DMS114 treated with DMSO at 0.1 percent for 48 hours (cell line): ENCODE data around the gene STIP1.
A peak's percentile ranks its signal among the peaks of the same experiment; 100 is the strongest.

Experiments
- DNase-seq: peaks from one replicate; lab custom pipeline; 2025; ENCODE audit not compliant: unreplicated experiment; lab: John Stamatoyannopoulos, UW

The STIP1 gene

DNA sequence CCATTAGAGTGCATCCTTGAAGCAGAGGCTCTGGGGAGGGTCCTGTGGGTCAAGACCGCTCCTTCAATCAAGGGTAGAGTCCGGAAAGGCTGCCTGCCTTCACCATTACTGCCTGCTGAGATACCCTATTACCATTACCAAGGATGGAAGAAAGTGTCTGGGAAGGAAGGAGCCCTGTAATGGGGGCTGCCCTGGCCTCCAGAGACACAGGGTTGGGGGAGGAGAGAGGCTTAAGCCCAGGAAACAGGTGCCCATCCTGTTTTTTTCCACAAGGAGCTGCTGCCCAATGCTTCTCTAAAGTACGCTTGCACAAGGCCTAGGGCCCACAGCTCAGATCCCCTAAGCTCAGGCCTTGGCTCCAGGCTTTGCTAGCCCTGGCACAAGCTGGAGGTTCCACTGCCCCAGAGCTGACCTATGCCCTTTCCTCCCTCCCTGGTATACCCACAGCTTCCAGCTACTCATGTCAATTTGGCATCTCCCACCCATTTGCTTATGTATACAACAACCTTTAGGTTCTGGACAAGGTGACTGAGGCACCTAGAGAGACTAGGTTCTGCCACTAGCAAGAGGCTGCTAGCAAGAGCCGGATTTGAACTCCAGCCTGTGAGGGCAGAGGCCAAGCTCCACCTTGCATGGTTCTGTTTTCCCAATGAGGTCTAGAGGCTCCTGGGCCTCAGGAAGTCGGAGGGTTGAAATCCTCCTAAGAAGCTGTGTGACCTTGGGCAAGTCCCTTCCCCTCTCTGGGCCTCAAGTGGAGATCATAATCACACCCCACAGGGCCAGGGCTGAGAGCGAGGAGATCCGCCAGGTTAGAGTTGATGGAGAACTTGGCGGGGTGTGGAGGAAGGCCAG is 63.8 kb downstream of the STIP1 start:
- DNase-seq = no peak

DNA sequence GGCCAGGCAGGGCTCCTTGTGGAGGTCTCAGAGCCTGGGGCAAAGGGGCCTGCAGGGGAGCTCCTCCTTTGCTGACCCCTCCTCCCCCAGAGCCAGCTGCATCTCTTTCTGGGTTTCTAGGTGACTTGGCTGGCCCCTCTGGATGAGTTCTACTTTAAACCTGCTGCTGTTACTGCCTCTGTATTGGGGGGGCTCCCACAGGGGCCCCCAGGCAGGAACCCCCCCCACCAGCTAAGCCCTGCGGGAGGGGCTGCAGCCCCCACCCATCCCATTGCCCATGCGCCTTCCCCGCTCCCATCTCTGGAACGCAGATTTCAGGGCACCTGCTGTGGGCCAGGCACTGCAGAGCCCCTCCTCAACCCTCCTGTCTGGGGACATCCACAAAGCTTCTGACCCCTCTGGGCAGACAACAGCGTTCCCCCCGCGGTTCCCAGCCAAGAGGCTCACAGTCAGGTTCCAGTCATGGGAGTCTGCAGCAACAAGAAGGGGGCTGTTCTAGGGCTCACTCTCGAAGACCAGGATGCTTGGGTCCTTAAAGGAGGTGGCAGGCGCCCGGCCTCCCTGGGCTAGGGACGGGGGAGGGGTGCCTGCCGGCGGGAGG is 64.5 kb downstream of the STIP1 start:
- DNase-seq = no peak

DNA sequence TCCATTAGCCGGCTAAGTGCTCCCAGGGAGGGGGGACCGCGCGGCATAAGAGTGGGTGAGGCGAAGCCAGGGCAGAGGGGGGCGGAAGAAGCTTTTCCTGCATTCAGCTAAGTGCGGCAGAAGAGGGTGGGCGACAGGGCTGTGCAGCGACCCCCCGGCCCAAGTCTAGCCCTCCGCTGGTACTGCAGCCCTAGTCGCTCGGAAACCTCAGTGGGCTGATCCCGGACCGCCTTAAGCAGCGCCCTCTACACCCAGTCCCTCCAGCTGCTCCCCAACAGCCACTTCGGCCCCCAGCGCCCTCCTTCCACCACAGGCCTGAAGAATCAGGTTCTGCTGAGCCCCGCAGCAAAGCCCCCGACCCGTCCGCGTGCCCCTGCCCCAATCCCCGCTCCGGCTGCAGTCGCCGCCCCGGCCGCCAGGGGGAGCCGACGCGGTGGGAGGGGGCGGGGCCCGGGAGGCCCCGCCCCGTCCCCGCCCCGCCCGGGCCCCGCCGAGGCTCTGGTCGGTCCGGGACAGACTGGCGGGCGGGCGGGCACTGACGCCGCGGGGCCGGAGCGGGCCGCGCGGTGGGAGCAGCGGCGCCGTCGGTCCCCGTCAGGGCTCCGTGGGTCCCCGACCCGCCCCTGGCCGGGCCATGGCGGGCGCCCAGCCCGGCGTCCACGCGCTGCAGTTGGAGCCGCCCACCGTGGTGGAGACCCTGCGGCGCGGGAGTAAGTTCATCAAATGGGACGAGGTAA is 65.2 kb downstream of the STIP1 start, which contains the start of gene PLCB3:
Gene PLCB3, plus strand, starts transcription at position 515 of the 737 bp plus-strand sequence. Its CDS starts 120 bp downstream, at position 635.
- DNase-seq = peak; percentile 39

DNA sequence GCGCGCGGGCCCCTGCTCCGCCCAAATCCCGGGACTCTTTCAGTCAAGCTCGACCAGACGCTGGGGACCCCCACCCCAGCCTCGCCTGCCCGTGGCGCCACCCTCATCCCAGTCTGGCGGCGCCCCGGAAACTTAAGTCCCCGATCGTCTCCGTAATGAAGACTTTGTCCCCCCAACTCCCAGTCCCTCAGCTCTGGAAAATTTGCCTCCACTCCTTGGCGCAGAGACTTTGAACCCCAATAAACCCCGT is 65.7 kb downstream of the STIP1 start:
- DNase-seq = no peak

DNA sequence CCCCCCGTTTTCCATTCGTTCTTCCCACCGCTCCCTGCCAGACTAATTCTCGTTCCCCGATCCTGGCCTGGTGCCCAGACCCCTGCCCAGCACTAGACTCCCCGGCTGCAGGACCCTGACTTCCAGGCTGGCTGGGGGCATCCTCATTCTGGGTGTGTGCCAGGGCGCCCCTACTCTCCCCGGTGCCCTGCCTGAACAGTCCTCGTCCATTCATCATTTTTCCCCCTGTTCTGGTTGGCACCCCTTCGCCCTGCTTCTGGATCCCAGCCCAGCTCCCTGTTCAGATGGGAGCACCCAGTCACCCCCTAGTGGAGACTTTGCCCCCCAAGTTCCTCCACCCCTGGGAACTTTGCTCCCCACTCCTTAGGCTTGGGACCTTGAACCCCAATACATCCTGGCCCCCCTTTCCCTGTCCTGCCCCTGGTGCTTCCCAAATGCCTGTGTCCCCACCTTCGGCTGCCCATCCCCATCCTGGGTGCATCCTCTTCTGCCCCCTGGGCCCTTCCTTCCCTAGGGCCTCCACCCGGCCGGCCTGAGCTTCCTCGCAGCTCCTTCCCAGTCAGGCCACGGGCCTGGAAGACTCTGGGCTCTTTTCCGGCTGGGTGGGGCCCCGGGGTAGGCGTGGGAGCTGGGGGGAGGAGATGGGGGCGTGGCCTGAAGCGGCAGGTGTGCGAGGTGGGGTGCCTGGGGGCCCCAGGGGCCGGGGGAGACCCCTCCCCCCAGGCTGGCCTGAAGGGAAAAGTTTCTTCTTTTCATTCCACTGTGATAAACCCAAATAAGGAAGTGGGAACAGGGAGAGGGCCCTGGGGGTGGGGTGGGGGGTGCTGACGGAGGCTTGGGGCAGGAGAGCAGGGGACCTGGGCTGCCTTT is 66.3 kb downstream of the STIP1 start:
- DNase-seq = no peak

DNA sequence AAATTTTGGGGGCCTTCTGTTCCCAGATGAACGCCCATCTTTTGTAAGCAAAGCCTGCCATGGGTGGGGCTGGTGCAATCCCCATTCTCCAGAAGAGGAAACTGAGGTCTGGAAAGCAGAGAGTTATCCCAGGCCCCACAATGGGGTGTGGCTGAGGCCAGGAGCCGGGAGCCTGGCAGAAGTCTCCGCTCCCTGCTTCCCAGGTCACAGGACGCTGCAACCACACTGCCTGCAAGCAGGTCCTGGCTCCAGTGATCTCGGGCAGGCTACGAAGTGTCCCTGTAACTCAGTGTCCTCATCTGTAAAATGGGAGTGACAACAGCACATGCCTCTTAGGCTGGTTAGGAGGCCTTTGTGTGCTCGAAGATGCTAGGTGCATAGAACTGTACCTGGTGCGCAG is 67.1 kb downstream of the STIP1 start:
- no peak for DNase-seq

DNA sequence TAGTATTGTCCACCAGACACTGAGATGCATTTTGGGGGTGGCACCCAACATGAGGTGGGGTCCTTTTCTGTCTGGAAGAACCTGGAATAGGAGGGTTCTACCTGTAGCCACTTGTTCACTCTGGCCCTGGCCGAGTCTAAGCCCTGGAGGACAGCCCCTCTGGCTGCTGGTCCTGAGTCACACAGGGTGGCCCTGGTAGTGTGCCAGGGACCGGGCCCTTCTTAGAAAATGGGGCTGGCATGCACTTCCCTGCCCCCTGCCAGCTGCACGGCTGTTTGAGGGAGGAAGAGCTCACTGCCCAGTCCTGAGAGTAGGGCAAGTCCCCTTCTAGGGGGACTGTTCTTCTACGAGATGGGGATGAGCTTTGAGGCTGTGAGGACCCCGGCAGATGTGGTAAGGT is 67.5 kb downstream of the STIP1 start:
- no peak for DNase-seq
